ENCODE data around the gene NMRK2.

The NMRK2 gene

DNA sequence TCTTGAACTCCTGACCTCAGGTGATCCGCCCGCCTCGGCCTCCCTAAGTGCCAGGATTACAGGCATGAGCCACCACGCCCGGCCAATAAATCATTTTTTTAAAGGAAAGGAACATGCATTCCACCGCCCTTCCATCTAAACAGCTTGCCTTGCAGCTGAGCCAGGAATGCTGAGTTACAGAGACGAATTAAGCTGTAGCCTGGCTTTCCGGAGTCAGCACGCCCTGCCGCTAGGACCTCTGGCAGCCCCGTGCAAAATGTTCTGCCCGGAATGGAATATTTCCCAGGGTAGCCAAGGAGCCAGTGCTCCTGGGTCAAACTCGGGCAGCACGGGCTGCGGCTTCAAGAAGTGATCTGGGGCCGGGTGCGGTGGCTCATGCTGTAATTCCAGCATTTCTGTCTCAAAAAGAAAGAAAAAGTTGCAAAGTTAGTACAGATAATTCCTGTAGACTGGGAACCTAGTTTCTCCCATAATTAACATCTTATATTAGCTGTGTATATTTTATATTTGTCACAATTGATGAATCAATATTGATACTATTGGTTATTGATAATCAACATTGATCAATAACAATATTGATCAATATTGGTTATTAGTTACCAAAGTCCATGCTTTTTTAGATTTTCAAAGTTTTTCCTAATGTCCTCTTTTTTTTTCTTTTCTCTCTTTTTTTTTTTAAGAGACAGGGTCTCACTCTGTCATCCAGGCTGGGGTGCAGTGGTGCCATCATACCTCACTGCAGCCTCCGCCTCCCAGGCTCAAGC is 33.2 kb upstream of the NMRK2 start:
- TF ChIP-seq, protein P1, sequence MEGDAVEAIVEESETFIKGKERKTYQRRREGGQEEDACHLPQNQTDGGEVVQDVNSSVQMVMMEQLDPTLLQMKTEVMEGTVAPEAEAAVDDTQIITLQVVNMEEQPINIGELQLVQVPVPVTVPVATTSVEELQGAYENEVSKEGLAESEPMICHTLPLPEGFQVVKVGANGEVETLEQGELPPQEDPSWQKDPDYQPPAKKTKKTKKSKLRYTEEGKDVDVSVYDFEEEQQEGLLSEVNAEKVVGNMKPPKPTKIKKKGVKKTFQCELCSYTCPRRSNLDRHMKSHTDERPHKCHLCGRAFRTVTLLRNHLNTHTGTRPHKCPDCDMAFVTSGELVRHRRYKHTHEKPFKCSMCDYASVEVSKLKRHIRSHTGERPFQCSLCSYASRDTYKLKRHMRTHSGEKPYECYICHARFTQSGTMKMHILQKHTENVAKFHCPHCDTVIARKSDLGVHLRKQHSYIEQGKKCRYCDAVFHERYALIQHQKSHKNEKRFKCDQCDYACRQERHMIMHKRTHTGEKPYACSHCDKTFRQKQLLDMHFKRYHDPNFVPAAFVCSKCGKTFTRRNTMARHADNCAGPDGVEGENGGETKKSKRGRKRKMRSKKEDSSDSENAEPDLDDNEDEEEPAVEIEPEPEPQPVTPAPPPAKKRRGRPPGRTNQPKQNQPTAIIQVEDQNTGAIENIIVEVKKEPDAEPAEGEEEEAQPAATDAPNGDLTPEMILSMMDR (IDR thresholded peaks at IDR 0.05; ENCODE audit: extremely low read depth, missing control alignments): no peak
- DNase-seq (ENCODE audit: low spot score): no peak

DNA sequence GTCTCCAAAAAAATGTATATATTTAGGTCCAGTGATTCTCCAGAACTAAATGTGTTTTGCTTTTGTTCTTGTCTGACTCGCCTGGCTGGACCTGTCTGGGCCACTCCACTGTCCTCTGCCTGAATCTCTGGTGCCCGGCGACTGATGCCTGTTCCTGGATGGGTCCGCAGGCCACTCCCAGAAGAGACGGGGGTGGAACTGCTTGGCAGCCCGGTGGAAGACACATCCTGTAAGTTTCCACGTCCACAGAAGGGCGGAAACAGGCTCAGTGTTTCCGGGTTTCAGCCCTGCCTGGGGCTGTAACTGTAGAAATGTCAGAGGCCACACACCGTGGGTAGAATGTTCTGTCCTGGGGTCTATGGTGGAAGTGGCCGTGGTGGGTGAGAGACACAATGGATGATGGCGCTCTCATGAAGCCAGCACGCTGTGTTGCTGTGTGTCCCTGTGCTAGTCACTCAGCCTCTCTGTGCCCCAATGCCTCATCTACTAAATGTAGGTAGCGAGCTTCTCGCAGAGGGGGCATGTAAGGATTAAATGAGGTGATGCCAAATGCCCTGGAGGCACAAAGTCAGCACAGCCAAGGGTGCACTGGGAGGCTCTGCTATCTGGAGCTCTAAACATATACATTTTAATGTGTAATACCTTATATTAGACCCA is 30.4 kb upstream of the NMRK2 start:
- TF ChIP-seq, protein P1 (IDR thresholded peaks at IDR 0.05; ENCODE audit: extremely low read depth, missing control alignments): no peak
- no peak for DNase-seq (ENCODE audit: low spot score)

DNA sequence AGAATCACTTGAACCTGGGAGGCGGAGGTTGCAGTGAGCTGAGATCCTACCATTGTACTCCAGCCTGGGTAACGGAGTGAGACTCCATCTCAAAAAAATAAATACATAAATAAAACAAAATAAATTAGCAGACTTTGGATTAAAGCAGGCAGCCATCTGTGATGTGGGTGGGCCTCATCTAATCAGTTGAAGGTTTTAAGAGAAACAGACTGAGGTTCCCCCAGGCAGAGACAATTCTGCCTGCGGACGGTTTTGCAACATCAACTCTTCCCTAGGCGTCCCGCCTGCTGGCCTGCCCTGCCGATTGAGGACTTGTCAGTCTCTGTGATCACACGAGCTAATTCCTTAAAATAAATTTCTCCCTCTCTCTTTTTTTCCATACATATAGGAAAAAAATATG is 28.6 kb upstream of the NMRK2 start:
- TF ChIP-seq, protein P1 (IDR thresholded peaks at IDR 0.05; ENCODE audit: extremely low read depth, missing control alignments): no peak

DNA sequence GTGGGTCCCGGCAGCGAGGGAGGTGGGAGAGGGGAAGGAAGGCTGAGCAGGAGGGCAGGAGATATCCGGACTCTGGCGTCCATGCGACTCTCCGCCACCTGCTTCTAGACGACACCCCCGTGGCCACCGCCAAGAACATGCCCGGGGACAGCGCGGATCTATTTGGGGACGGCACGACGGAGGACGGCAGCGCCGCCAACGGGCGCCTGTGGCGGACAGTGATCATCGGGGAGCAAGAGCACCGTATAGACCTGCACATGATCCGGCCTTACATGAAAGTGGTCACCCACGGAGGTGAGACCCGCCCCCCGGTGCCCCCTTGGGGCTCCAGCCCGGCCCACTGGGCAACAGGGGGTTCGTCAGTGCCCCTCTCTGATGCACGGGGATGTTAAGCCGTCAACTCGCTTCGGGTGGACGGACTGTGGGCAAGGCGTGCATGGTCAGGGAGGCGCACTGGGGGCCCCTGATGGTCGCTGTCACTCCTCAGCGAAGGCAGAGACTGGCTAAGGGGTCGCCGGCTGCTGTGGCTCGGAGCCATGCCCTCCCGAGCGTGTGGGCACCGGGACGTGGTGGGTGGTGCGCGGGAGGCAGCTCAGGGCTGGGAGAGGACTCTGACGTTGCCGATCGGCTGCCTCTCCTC is 25.1 kb upstream of the NMRK2 start:
- DNase-seq (ENCODE audit: low spot score): no peak
- TF ChIP-seq, protein P1 (IDR thresholded peaks at IDR 0.05; ENCODE audit: extremely low read depth, missing control alignments): no peak

More for the DNA sequence above, 28.6 kb upstream of the NMRK2 start:
- no peak for DNase-seq (ENCODE audit: low spot score)

DNA sequence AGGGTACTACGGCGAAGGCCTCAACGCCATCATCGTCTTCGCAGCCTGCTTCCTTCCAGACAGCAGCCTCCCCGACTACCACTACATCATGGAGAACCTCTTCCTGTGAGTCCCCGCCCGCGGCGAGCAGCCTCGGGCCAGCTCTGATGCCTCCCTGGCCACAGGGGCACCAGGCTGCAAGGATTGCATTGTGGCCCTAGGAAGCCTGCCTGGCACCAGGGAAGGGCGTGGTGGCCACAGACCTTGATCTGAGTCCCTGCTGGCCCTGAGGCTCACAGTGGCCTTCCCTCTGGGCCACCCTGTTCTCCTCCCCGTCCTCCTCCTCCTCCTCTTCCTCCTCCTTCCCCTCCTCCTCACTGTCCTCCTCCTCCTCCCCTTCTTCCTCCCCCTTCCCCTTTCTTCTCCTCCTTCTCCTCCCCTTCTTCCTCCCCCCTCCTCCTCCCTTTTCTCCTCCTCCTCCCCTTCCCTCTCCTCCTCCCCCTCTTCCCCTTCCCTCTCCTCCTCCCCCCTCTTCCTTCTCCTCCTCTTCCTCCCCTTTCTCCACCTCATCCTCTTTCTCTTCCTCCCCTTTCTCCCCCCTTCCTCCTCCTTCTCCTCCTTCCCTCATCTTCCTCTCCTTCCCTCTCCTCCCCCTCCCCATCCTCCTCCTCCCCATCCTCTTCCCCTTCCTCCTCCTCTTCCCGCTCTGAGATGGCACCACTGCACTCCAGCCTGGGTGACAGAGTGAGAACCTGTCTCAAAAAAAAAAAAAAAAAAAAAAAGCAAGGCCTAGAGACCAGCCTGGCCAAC is 24.4 kb upstream of the NMRK2 start:
- no peak for DNase-seq (ENCODE audit: low spot score)
- TF ChIP-seq, protein P1 (IDR thresholded peaks at IDR 0.05; ENCODE audit: extremely low read depth, missing control alignments): no peak

DNA sequence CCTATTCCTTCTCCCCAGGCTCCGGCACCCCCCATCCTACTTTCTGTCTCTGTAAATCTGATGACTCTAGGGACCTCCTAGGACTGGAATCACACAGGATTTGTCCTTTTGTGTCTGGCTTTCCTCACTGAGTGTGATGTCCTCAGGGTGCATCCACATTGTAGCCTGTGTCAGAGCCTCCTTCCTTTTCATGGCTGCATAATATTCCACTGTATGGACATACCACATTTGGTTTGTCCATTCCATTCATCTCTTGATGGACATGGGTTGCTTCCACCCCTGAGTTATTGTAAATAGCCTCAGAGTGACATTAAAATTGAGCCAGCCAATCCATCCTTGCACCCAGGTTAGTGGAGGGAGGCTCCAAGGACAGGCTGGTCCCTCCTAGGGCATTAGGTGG is 22.8 kb upstream of the NMRK2 start:
- DNase-seq (ENCODE audit: low spot score): no peak
- TF ChIP-seq, protein P1 (IDR thresholded peaks at IDR 0.05; ENCODE audit: extremely low read depth, missing control alignments): no peak

All from GM20000 (cell line).